Measurements from ENCODE around the gene NPHS1.

The NPHS1 gene

DNA sequence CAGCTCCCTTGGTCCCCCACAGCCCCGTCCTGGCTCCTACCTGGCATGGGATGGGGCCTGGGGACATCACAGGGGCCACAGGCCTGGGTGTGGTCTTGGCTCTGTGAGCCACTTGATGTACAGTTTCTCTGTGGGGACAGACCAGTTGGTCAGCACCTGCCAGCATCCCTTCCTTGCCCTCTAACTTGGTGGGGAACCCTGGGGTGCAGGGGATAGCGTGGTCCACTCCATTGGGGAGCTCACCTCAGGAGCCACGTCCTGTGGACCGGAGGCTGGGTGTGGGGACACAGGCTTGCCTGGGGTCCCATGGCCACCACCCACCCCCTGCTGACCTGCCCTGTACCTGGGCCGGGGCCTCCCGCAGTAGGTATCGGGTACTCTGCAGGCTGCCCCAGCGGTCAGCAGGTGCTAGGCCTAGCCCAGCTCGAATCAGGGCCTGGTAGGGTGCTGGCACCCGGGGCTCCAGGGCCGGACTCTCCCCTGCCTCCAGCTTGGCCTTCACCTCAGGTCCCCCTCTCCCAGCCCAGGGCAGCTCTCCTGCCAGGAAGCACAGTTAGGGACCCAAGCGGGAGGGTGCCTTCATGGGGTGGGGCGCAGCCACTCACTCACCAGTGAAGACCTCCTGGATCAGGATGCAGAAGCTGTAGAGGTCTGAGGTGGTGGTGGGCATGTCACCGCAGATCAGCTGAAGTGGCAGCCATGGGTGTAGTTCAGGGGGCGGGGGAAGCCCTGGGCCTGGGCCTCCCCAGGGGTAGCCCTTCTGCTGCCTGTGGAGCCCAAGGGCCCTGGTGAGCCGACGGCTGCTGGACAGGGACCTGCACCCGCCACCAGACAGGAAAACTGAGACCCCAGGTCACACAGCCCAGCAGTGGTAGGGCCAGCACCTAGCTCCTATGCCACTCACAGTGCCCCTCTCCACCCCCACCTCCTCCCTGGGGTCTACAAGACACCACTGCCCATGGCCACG lies 62.0 kb downstream of the NPHS1 start:
- FAIRE-seq (no peak), DNase-seq (ENCODE audit: insufficient read length, low spot score) (no peak)

DNA sequence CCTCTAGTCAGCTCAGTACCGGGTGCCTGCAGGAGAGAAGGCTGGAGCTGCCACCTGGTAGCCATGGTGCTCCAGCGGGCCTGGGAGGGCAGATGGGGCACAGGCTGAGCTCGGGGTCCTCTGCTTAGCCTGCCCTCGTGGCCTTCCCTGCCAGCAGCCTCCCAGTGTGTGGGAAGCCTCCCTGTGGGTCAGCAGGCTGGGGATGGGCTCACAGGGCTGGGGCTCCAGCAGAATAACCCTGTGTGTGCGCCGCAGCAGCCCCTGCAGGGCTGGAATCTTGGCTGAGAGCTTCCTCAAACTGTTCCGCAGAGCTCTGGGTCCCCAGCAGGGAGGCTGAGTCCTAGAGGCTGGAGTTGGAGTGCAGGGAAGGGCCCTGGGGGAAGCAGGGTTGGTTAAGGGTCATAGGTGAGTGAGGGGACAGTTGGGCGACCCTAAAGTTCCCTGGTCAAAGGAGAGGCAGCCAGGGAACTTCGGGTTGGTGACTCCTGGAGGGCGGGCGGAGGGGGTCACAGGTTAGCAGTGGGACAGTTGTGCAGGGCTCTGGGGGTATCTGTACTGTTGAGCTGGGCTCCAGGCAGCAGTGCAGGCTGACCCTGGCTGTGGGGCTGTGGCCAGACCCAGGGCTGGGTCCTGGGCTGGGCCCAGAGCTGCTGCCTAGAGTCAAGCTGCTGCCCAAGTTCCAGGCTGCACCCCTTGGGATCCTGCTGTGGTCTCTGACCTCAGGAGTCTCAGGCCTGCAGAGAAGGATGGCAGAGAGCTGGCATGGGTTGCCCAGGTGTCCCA lies 62.9 kb downstream of the NPHS1 start:
- DNase-seq (ENCODE audit: insufficient read length, low spot score) (no peak), FAIRE-seq (no peak)

- no peak for DNase-seq (ENCODE audit: insufficient read length, low spot score)
- no peak for FAIRE-seq
Measured at GRCh38 chr19:35788205-35788960, 63.9 kb downstream of the NPHS1 start.

DNA sequence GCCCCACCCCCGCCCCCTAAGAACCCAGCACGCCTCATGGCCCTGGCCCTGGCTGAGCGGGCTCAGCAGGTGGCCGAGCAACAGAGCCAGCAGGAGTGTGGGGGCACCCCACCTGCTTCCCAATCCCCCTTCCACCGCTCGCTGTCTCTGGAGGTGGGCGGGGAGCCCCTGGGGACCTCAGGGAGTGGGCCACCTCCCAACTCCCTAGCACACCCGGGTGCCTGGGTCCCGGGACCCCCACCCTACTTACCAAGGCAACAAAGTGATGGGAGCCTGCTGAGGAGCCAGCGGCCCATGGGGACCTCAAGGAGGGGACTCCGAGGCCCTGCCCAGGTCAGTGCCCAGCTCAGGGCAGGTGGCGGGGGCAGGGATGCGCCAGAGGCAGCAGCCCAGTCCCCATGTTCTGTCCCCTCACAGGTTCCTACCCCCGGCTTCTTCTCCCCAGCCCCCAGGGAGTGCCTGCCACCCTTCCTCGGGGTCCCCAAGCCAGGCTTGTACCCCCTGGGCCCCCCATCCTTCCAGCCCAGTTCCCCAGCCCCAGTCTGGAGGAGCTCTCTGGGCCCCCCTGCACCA lies 65.0 kb downstream of the NPHS1 start:
- DNase-seq (ENCODE audit: insufficient read length, low spot score): no peak
- no peak for FAIRE-seq

DNA sequence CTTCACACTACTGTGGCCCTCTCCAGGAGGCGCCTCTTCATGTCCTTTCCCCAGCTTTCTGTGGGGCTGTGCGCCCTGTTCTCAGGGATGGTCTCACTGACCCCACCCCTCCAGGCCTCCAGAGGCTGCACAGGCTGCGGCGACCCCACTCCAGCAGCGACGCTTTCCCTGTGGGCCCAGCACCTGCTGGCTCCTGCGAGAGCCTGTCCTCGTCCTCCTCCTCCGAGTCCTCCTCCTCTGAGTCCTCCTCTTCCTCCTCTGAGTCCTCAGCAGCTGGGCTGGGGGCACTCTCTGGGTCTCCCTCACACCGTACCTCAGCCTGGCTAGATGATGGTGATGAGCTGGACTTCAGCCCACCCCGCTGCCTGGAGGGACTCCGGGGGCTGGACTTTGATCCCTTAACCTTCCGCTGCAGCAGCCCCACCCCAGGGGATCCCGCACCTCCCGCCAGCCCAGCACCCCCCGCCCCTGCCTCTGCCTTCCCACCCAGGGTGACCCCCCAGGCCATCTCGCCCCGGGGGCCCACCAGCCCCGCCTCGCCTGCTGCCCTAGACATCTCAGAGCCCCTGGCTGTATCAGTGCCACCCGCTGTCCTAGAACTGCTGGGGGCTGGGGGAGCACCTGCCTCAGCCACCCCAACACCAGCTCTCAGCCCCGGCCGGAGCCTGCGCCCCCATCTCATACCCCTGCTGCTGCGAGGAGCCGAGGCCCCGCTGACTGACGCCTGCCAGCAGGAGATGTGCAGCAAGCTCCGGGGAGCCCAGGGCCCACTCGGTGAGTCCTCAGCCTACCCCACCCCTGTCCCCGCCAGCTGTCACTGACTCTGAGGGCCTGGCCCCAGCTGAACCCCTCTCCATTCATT lies 65.8 kb downstream of the NPHS1 start:
- no peak for FAIRE-seq
- no peak for DNase-seq (ENCODE audit: insufficient read length, low spot score)

GRCh38 chr19:35785339-35785627 lies 67.0 kb downstream of the NPHS1 start:
- DNase-seq (ENCODE audit: insufficient read length, low spot score): no peak
- no peak for FAIRE-seq

GRCh38 chr19:35784503-35785338 lies 67.6 kb downstream of the NPHS1 start:
- DNase-seq (ENCODE audit: insufficient read length, low spot score) (no peak), FAIRE-seq (no peak)

- DNase-seq (ENCODE audit: insufficient read length, low spot score) (no peak), FAIRE-seq (no peak)
Measured at GRCh38 chr19:35783469-35784434, 68.6 kb downstream of the NPHS1 start.

- FAIRE-seq (no peak), DNase-seq (ENCODE audit: insufficient read length, low spot score) (no peak)
Measured at GRCh38 chr19:35782589-35782988, 69.7 kb downstream of the NPHS1 start.

- DNase-seq (ENCODE audit: insufficient read length, low spot score) (no peak), FAIRE-seq (no peak)
Measured at GRCh38 chr19:35781650-35782049, 70.7 kb downstream of the NPHS1 start.

DNA sequence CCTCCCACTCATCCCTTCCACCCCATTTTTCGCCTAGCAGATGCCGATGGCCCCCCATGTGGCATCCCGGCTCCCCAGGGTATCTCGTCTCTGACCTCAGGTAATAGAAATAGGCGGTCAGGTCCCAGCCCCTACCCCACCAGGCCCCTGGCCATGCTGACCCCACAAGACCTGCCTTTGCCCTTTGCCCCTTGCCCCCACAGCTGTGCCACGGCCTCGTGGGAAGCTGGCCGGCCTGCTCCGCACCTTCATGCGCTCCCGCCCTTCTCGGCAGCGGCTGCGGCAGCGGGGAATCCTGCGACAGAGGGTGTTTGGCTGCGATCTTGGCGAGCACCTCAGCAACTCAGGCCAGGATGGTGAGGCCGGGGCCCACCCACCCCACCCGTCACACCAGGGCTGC lies 71.6 kb downstream of the NPHS1 start:
- DNase-seq (ENCODE audit: insufficient read length, low spot score) (no peak), FAIRE-seq (no peak)

GRCh38 chr19:35780058-35780457 lies 72.2 kb downstream of the NPHS1 start:
- DNase-seq (ENCODE audit: insufficient read length, low spot score) (no peak), FAIRE-seq (no peak)

GRCh38 chr19:35779033-35779432 lies 73.3 kb downstream of the NPHS1 start:
- FAIRE-seq: no peak
- DNase-seq (ENCODE audit: insufficient read length, low spot score): no peak

- FAIRE-seq (no peak), DNase-seq (ENCODE audit: insufficient read length, low spot score) (no peak)
Measured at GRCh38 chr19:35777961-35778360, 74.3 kb downstream of the NPHS1 start.

DNA sequence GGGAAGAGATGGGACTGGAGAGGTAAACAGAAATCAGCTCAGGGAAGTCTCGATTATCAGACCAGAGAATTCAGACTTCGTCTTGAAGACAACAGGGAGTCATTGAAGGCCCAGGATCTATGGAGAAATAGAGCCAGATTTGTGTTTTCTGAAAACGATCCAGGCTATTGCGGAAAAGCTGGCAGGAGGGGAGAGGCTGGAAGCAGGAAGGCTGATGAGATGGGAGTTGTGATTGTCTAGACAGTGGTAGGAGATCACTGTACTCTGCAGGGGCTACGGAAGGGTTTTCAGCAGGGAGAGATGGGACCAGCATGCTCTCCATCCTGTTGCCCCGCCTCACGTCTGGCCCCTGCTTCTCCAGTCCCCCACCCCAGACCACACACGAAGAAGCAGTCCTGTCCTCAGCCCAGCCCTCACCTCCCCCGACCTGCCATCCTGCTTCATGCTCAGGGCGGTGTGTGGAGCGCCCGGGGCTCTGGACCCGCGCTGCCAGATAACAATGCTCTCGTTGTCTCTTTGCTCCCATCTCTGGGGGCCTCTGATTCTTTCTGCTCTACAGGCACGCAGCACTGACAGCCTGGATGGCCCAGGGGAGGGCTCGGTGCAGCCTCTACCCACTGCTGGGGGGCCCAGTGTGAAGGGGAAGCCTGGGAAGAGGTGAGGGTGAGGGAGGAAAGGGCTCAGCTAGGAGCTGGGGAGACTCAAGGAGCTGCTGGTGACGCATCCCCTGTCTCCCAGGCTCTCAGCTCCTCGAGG lies 75.0 kb downstream of the NPHS1 start:
- FAIRE-seq: no peak

DNA sequence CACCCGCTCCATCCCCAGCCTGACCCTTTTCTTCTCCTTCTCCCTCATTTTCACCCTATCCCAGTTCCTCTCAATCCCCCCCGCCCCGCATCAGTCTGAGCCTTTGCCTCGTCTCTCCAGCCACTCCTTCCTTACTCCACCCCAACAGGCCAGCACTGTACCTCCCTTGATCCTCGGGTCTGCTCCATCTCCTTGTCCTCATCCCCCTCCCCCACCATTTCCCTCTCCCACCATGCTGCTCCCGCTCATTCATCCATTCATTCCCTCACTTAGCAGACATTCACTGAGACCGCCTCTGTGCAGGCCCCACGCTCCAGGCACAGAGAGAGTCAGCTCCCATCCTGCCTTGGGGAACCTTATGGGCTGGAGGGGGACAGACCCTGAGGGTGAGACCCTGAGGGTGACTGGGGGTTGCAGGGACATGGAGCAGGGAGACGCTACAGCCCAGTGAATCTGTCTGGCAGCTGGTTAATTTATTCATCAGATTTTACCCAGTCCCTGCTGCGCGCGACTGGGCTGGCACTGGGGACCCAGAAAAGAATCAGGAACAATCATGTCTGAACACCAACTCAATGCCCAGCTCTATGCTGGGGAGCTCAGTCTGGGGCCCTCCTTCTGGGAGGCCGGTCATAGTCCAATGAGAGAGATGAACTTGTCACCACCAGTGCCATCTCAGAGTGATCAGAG lies 76.1 kb downstream of the NPHS1 start:
- FAIRE-seq: no peak
- no peak for DNase-seq (ENCODE audit: insufficient read length, low spot score)

More for the DNA sequence above, 75.0 kb downstream of the NPHS1 start:
- DNase-seq (ENCODE audit: insufficient read length, low spot score): no peak

Data from HTR-8/SVneo (cell line).